DND-41 (cell line): Measurements from ENCODE around the gene CACNB4.

Source experiments
- ATAC-seq: fragments of 200-7000 bp; cut with Tn5 transposase; 3 replicates; pipeline ENCODE4 v1.9.1; 2021; ENCODE audit warnings: low read depth; ENCODE audit not compliant: insufficient read depth
- DNase-seq: peaks from one replicate; pipeline ENCODE4 v3.0.0-alpha.2; 2020
- H2AFZ ChIP-seq: 2 replicates; pipeline ENCODE4 v1.6.0; 2012; ENCODE audit warnings: low read depth, low read length
- H3K27ac ChIP-seq: 2 replicates; pipeline ENCODE4 v1.5.1; 2012; ENCODE audit warnings: low read length, inconsistent platforms
- H3K27me3 ChIP-seq: fragments of 200-600 bp; sonication (generic); 2 replicates; pipeline ENCODE4 v1.6.0; 2012; ENCODE audit warnings: low read length, mild to moderate bottlenecking, inconsistent platforms; ENCODE audit not compliant: insufficient read depth, poor library complexity
- H3K36me3 ChIP-seq: 2 replicates; pipeline ENCODE4 v1.5.1; 2012; ENCODE audit warnings: low read length, inconsistent platforms; ENCODE audit not compliant: insufficient read depth
- H3K4me1 ChIP-seq: 2 replicates; pipeline ENCODE4 v1.5.1; 2012; ENCODE audit warnings: mild to moderate bottlenecking, low read length; ENCODE audit not compliant: insufficient read depth
- H3K4me2 ChIP-seq: 2 replicates; pipeline ENCODE4 v1.6.0; 2012; ENCODE audit warnings: mild to moderate bottlenecking, moderate library complexity, low read length, inconsistent platforms; ENCODE audit not compliant: insufficient read depth
- H3K4me3 ChIP-seq, 2 experiments: fragments of 200-600 bp in 1 of 2; shearing (Covaris generic) in 1 of 2; 2 replicates each; pipeline ENCODE4 v1.5.1; 2012 to 2016; ENCODE audit warnings: inconsistent platforms in 2 of 2, low read length in 2 of 2, mild to moderate bottlenecking in 2 of 2, low read depth in 1 of 2, moderate library complexity in 1 of 2
- H3K79me2 ChIP-seq: 2 replicates; pipeline ENCODE4 v1.6.0; 2012; ENCODE audit warnings: low read length, inconsistent platforms; ENCODE audit not compliant: insufficient read depth
- H3K9ac ChIP-seq: 2 replicates; pipeline ENCODE4 v1.6.0; 2012; ENCODE audit warnings: low read depth, mild to moderate bottlenecking, inconsistent platforms, low read length, moderate library complexity
- H3K9me3 ChIP-seq: 2 replicates; pipeline ENCODE4 v1.5.1; 2012; ENCODE audit warnings: low read length, moderate library complexity, mild to moderate bottlenecking, inconsistent platforms; ENCODE audit not compliant: insufficient read depth, severe bottlenecking
- H4K20me1 ChIP-seq: 2 replicates; pipeline ENCODE4 v1.6.0; 2012; ENCODE audit warnings: low read length; ENCODE audit not compliant: insufficient read depth
- CTCF ChIP-seq: IDR thresholded peaks from 2 replicates; pipeline ENCODE4 v1.5.1; 2012; ENCODE audit warnings: borderline replicate concordance, low read length, moderate library complexity, mild to moderate bottlenecking; ENCODE audit not compliant: poor library complexity, severe bottlenecking; ENCODE audit errors: extremely low read depth
- EZH2 ChIP-seq: IDR thresholded peaks from 3 replicates; pipeline ENCODE4 v1.6.1; 2012; ENCODE audit warnings: borderline replicate concordance, low read depth, mild to moderate bottlenecking, moderate library complexity, low read length, inconsistent platforms; ENCODE audit not compliant: severe bottlenecking

CACNB4 gene

GRCh38 chr2:151789055-151789834, 309.6 kb downstream of the CACNB4 start:
- Histone ChIP-seq H4K20me1 (no peaks in the 10 kb centered on the region), H3K27me3 (no peaks in the 10 kb centered on the region), H3K27ac (no peak overlapping the region), H3K79me2 (no peaks in the 10 kb centered on the region), H3K4me2 (no peak overlapping the region), H3K4me3 (no peak overlapping the region), H3K9ac (no peak overlapping the region), H2AFZ (no peak overlapping the region), H3K4me1 (no peaks in the 10 kb centered on the region), H3K9me3 (no peaks in the 10 kb centered on the region), H3K36me3 (peaks cover 8% of the 10 kb centered on the region; the same call in 1 of the 2 replicates)
- TF ChIP-seq EZH2 (no peak), CTCF (no peak)
- ATAC-seq (no peak), DNase-seq (no peak)

GRCh38 chr2:151786483-151786882, 312.4 kb downstream of the CACNB4 start:
- Histone ChIP-seq H3K4me3 (no peak overlapping the region), H4K20me1 (no peaks in the 10 kb centered on the region), H3K36me3 (0 out of 2 replicates have a peak, but pooled peaks cover 3% of the 10 kb centered on the region), H3K4me2 (no peak overlapping the region), H3K9ac (no peak overlapping the region), H3K27me3 (no peaks in the 10 kb centered on the region), H3K27ac (no peak overlapping the region), H3K9me3 (no peaks in the 10 kb centered on the region), H3K4me1 (no peaks in the 10 kb centered on the region), H2AFZ (no peak overlapping the region), H3K79me2 (no peaks in the 10 kb centered on the region)
- TF ChIP-seq CTCF: no peak
- TF ChIP-seq EZH2: no peak
- DNase-seq (no peak), ATAC-seq (no peak)

- Histone ChIP-seq H3K4me3 (no peak overlapping the region), H3K9me3 (no peaks in the 10 kb centered on the region), H3K4me2 (no peak overlapping the region), H3K9ac (no peak overlapping the region), H3K36me3 (0 out of 2 replicates have a peak, but pooled peaks cover 4% of the 10 kb centered on the region), H3K27me3 (no peaks in the 10 kb centered on the region), H4K20me1 (no peaks in the 10 kb centered on the region), H2AFZ (no peak overlapping the region), H3K79me2 (no peaks in the 10 kb centered on the region), H3K4me1 (no peaks in the 10 kb centered on the region), H3K27ac (no peak overlapping the region)
- no peak for TF ChIP-seq CTCF
- TF ChIP-seq EZH2: no peak
- DNase-seq (no peak), ATAC-seq (no peak)
Measured at GRCh38 chr2:151786077-151786476, 312.8 kb downstream of the CACNB4 start.
